ENCODE measurements around the gene SBK1. TPM values are rescaled to one million over a fixed set of nuclear protein-coding genes. Genes with fewer than 3 reads are reported as not detected.
"Not testable (repeated sequence)": the region's sequence is repeated elsewhere in the genome, so short reads cannot be mapped to it uniquely, and the experiment has no call there.

The SBK1 gene
- total RNA-seq = under 0.01 TPM in 1 of 2 replicates, not detected in the other

- peak; percentile 41 to 78 for DNase-seq (ENCODE audit: low read depth in 2 of 2)
Measured at GRCh38 chr16:28291651-28292626, at the start of gene SBK1. SBK1 (plus strand) TSS chr16:28292525; CDS start chr16:28317392, 24,867 bp downstream.

DNA sequence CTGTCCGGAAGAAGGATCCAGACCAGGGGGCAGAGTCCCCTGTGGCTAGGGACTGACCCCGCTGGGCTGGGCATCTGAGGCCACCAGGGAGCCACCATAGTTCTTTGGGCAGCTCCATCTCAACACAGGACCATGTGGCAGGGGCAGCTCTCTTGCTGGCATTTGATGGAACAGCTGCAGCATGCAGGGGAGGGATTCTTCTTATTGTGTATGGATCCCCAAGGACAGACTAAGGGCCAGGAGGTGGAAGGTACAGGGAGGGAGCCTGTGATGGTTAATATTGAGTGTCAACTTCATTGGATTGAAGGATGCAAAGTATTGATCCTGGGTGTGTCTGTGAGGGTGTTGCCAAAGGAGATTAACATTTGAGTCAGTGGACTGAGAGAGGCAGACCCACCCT lies 42.8 kb upstream of the SBK1 start:
- DNase-seq (ENCODE audit: low read depth in 2 of 2) = not testable (repeated sequence)

- DNase-seq (ENCODE audit: low read depth in 2 of 2) = no peak
Measured at GRCh38 chr16:28250999-28251398, 41.3 kb upstream of the SBK1 start.

GRCh38 chr16:28254158-28254557 lies 38.2 kb upstream of the SBK1 start:
- no peak for DNase-seq (ENCODE audit: low read depth in 2 of 2)

DNA sequence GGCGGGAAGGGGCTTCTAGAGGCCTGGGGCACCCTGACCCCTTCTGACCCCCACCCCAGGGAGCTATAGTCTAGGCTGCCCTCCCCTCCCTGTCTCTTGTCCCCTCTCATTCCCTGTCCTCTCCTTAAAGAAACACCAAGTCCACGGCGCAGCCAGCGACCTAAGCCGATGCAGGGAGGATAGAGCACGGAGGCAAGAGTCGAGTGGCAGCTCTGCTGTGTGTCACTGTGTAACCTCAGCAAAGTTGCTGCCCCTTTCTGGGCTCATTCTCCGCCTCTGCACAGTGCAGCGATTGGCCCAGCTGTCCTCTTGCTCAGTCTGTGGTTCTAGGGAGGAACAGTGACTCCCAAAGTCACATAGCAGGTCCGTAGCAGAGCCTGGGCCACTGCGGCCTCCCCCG lies 36.5 kb upstream of the SBK1 start:
- no peak for DNase-seq (ENCODE audit: low read depth in 2 of 2)

- no peak for DNase-seq (ENCODE audit: low read depth in 2 of 2)
Measured at GRCh38 chr16:28257256-28257655, 35.1 kb upstream of the SBK1 start.

DNA sequence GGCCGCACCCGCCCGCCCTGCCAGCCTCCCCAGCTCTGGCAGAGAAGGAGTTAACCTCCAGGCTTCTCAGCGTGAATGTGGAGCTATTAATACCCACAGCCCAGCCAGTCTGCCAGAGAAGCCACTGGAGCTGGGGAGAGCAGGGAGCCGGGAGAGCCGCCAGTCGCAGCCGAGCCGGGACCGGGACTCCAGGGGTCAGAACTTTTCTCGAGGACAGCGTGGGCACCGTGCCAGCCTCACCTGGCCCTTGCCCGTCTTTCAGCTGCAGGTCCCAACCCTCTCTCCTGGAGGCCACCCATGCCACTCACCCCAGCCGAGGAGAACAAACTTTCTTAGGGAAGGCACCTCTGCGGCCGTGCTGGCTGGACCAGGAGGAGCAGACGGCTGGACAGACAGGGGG lies 33.8 kb upstream of the SBK1 start:
- no peak for DNase-seq (ENCODE audit: low read depth in 2 of 2)

DNA sequence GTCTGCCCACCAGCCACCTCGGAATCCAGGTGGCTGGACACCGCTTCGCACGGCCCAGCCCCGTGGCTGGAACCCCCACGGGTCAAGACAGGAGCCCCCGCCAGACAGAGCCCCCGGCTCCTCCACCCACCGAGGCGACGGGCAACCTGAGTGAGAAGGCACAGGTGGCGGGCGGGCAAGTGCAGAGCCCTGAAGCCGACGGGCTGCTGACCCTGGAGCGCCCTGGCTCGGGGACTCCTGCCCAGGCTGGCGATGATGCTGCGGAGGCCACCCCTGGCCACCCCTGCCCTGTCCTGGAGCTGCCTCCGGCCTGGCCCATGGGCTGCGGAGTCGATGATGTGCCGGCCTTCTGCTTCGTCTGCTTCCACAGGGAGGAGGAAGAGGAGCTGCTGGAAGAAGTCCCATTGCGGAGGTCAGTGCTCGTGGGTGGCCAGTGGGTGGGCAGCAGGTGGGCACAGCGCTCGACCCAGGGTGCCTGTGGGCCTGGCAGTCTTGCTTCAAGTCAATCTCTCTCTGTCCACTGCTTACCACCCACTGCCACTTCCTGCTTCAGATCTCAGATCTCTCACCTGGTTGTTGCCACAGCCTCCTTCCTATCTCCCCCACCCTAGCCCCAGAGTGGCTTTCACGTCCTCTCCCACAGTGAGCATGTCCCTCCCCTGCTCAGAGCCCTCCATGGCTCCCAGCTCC lies 33.1 kb upstream of the SBK1 start:
- DNase-seq (ENCODE audit: low read depth in 2 of 2) = no peak

GRCh38 chr16:28259781-28260150 lies 32.6 kb upstream of the SBK1 start:
- DNase-seq (ENCODE audit: low read depth in 2 of 2) = no peak

DNA sequence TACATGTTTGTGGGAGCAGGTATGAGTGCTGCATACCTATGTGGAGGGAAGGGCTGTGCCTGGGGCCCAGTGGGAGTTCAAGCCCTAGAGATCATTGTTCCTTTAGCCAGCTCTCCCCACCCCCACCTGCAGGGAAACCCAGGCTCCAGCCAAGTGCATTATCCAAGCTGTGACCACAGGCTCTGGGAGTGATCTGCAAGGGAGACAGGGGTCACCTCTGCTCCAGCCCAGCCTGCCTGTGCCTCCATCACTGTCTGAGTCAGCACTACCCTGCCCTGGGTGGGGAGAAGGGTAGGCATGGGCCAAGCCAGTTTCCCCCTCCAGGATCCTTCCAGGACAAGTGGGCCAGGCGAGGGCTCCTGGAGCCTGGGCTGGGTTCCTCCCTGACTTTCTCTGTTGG lies 32.1 kb upstream of the SBK1 start:
- DNase-seq (ENCODE audit: low read depth in 2 of 2) = no peak

DNA sequence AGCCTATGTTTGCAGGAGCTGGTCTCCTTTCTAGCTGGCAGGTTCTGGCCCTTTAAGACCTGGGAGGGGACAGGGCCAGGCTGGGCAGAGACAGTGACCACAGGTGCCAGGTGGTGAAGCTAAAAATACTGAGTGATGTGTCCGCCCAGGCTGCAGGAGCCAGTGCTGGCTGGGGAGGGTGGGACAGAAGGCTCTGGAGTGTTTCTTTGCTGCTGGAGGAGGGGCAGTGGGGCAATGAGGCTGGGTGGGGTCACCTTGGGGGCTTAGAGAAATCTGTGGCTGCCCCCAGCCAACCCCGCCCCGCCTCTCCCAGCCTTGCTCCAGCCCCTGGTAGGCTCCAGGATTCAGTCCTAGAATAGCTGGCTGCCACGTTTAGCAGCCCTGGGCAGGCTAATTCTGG lies 30.4 kb upstream of the SBK1 start:
- DNase-seq (ENCODE audit: low read depth in 2 of 2) = no peak

- DNase-seq (ENCODE audit: low read depth in 2 of 2) = no peak
Measured at GRCh38 chr16:28263305-28263704, 29.0 kb upstream of the SBK1 start.

GRCh38 chr16:28264656-28265055 lies 27.7 kb upstream of the SBK1 start:
- no peak for DNase-seq (ENCODE audit: low read depth in 2 of 2)

- no peak for DNase-seq (ENCODE audit: low read depth in 2 of 2)
Measured at GRCh38 chr16:28265822-28266221, 26.5 kb upstream of the SBK1 start.

DNA sequence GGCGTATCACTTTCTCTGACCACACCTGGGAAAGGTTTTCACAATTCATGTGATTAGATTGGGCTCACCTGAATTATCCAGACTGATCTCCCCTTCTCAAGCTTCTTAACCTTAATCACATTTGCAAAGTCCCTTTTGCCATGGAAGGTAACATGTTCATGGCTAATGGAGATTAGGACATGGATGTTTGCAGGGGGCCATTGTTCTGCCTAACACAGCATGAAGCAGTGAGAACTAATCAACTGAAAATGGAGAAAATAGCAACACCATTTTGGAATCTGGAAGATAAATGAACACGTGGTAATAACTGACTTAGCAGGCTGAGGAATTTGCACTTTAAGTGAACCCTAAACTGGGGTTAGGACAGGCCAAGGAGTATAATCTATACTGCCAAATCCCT lies 25.0 kb upstream of the SBK1 start:
- DNase-seq (ENCODE audit: low read depth in 2 of 2) = no peak

DNA sequence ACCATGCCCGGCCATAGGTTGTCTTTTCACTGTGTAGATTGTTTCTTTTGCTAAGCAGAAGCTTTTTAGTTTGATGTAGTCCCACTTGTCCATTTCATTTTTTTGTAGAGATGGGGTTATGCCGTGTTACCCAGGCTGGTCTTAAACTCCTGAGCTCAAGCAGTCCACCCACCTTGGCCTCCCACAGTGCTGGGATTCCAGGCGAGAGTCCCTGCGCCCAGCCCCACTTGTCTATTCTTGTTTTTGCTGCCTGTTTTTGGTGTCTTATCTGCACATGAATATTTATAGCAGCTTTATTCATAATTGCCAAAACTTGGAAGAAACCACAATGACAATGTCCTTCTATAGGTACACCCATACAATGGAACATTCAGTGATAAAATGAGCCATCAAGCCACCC lies 18.8 kb upstream of the SBK1 start:
- no peak for DNase-seq (ENCODE audit: low read depth in 2 of 2)

DNA sequence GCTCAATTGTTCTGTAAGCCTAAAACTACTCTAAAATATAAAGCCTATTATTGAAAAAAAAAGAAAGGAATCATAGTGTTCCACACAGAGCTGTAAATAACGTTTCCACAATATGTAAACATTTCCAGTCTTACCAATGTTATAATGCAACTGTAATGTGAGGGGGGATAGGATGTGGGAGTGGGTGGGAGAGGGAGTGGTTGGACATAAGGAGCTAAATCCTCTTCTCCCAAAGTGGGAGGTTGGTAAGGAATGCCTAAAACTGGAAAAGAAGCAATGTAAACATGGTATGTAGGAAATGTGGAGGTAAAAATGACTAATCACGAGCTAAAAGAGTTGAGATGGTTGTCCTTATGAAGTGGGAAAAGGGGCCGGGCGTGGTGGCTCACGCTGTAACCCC lies 17.6 kb upstream of the SBK1 start:
- no peak for DNase-seq (ENCODE audit: low read depth in 2 of 2)

DNA sequence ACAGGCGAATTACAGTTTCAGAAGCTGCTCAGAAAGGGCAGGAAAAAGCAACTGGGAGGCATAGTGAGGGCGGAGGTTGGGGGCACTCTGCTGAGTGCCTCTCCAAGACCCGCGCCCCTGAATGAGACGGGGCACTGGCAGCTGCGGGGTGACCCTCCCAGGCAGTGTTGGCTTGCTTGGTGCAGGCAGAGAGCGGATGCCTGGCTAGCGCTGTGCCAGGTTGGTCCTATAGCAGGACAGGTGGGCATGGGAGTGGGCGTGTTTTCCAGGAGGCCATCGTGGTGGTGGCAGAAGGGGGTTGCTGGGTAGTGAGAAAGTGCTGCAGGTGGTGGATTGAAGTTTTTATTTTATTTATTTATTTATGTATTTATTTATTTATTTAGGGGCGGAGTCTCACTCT lies 16.0 kb upstream of the SBK1 start:
- DNase-seq (ENCODE audit: low read depth in 2 of 2) = no peak

DNA sequence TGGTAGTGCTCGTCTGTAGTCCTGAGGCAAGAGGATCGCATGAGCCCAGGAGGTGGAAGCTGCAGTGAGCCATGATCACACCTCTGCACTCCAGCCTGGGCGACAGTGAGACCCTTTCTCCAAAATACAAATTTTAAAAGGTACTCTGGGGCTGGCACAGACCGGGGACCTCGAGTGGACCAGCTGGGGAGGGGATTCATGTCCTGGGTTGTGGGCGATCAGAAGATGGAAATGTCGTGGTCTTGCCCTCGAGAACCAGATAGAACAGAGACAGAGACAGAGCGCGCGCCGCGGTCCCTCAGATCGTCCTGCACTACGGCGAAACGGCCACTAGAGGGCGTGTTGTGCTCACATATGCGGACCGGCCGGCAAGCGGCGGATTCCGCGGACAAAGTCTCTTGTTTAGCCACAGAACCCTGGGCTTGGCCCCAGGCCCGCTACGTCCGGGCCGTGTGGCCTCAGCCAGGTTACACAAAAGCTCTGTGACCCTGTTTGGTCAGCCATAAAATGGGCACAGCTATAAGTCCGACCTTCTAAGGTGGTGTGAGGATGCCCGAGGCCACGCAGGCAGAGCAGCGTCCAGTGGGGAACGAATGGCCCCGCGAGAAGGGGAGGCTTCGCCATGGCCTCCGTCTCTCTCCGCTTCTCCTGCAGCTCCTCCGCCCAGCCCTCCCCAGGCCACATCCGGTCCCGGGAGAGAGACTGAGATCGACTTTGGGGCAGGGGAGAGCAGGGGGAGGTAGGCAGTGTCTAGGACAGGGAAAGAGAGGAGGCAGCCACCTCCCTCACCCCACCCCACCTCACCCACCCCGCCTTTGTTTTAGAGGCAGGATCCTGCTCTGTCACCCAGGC lies 14.6 kb upstream of the SBK1 start:
- DNase-seq (ENCODE audit: low read depth in 2 of 2) = peak; percentile 75 to 87

DNA sequence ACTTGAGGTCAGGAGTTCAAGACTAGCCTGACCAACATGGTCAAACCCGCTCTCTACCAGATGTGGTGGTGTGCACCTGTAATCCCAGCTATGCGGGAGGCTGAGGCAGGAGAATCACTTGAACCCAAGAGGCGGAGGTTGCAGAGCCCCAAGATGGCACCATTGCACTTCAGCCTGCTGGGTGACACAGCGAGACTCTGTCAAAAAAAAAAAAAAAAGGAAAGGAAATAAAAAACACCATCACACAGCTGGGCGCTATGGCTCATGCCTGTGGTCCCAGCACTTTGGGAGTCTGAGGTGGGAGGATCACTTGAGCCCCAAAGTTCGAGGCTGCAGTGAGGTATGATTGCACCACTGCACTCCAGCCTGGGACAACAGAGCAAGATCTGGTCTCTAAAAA lies 13.3 kb upstream of the SBK1 start:
- no peak for DNase-seq (ENCODE audit: low read depth in 2 of 2)

- no peak for DNase-seq (ENCODE audit: low read depth in 2 of 2)
Measured at GRCh38 chr16:28280881-28281836, 11.2 kb upstream of the SBK1 start.

Measured in lung microvascular endothelial cell (primary cell).